ENCODE measurements around the gene RETSAT. TPM values are rescaled to one million over a fixed set of nuclear protein-coding genes. Genes with fewer than 3 reads are reported as not detected.

Gene RETSAT
- total RNA-seq, 1 donor from 2014 or later: 36.3 TPM

DNA sequence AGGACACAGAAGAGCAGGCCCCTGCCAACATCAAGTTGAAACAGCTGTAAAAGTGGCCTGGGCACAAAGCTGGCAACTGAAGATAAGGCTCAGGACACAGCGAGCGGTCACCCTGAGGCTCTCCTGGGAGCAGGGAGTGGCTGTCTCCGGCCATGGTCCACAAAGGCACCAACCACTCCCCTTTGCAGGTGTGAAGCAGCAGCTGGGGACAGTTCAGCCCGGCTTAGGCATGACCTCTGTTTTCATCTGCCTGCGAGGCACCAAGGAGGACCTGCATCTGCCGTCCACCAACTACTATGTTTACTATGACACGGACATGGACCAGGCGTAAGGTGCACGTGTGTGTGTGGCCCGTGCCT lies 39.5 kb downstream of the RETSAT start:
- no peaks in the 10 kb centered on the region for H3K9me3 Mint-ChIP-seq (ENCODE audit: low read depth)

GRCh38 chr2:85312404-85312803 lies 41.9 kb downstream of the RETSAT start:
- H3K9me3 Mint-ChIP-seq (ENCODE audit: low read depth): no peaks in the 10 kb centered on the region
- peaks cover 28% of the 10 kb centered on the region for H3K4me1 Mint-ChIP-seq (ENCODE audit: low read depth)
- no peaks in the 10 kb centered on the region for H3K27me3 Mint-ChIP-seq (ENCODE audit: low read depth)
- peaks cover 20% of the 10 kb centered on the region for H3K36me3 Mint-ChIP-seq (ENCODE audit: low read depth)
- no peak overlapping the region for H3K27ac Mint-ChIP-seq (ENCODE audit: unreplicated experiment)
- H3K4me3 Mint-ChIP-seq (ENCODE audit: unreplicated experiment): no peak overlapping the region
- no peak for DNase-seq (ENCODE audit: low spot score)
- TF ChIP-seq, protein P1, sequence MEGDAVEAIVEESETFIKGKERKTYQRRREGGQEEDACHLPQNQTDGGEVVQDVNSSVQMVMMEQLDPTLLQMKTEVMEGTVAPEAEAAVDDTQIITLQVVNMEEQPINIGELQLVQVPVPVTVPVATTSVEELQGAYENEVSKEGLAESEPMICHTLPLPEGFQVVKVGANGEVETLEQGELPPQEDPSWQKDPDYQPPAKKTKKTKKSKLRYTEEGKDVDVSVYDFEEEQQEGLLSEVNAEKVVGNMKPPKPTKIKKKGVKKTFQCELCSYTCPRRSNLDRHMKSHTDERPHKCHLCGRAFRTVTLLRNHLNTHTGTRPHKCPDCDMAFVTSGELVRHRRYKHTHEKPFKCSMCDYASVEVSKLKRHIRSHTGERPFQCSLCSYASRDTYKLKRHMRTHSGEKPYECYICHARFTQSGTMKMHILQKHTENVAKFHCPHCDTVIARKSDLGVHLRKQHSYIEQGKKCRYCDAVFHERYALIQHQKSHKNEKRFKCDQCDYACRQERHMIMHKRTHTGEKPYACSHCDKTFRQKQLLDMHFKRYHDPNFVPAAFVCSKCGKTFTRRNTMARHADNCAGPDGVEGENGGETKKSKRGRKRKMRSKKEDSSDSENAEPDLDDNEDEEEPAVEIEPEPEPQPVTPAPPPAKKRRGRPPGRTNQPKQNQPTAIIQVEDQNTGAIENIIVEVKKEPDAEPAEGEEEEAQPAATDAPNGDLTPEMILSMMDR (IDR thresholded peaks at IDR 0.05): no peak

More for the DNA sequence above, 39.5 kb downstream of the RETSAT start:
- Mint-ChIP-seq H3K27ac (ENCODE audit: unreplicated experiment) (no peak overlapping the region), H3K4me1 (ENCODE audit: low read depth) (peaks cover 33% of the 10 kb centered on the region), H3K4me3 (ENCODE audit: unreplicated experiment) (no peak overlapping the region), H3K27me3 (ENCODE audit: low read depth) (no peaks in the 10 kb centered on the region), H3K36me3 (ENCODE audit: low read depth) (peaks cover 22% of the 10 kb centered on the region)
- DNase-seq (ENCODE audit: low spot score): no peak
- TF ChIP-seq, protein P1 (IDR thresholded peaks at IDR 0.05): no peak

- Mint-ChIP-seq H3K27me3 (ENCODE audit: low read depth) (no peaks in the 10 kb centered on the region), H3K4me3 (ENCODE audit: unreplicated experiment) (no peak overlapping the region), H3K36me3 (ENCODE audit: low read depth) (peaks cover 17% of the 10 kb centered on the region), H3K4me1 (ENCODE audit: low read depth) (peaks cover 28% of the 10 kb centered on the region), H3K9me3 (ENCODE audit: low read depth) (no peaks in the 10 kb centered on the region), H3K27ac (ENCODE audit: unreplicated experiment) (no peak overlapping the region)
- DNase-seq (ENCODE audit: low spot score): no peak
- TF ChIP-seq, protein P1 (IDR thresholded peaks at IDR 0.05): no peak
Observed at GRCh38 chr2:85310330-85310729, 44.0 kb downstream of the RETSAT start.

DNA sequence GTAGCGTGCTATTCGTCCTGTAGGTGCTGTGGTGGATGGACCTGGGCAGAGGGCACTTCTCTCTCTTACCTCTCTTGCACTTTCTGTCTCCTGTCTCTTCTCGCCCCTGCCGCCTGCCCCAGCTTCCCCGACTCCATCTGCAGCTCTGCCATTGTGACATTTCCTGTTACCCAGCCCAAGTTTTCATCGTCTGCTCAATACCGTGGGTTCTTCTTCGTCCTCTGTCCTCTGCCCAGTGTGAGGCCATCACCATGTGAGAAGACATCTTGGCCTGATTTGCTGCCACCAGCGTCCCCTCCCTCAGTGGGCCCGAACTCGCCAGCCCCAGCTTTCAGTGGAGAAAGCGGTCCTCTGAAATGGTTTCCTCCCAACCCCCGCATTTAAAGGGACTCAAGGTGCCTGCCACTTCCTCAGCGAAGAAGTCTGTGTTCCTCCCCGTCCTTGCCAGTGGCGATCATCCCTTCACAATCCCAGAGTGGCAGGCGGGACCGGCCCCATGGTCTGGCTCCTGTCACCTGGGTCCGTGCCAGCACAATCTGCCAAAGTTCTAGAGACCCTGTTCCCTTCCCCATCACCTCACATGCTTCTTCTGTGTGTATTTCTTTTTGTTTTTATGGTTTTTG lies 44.5 kb downstream of the RETSAT start:
- Mint-ChIP-seq H3K4me1 (ENCODE audit: low read depth) (peaks cover 28% of the 10 kb centered on the region), H3K36me3 (ENCODE audit: low read depth) (peaks cover 17% of the 10 kb centered on the region), H3K4me3 (ENCODE audit: unreplicated experiment) (no peak overlapping the region), H3K27ac (ENCODE audit: unreplicated experiment) (peak overlapping the region; percentile 12), H3K9me3 (ENCODE audit: low read depth) (no peaks in the 10 kb centered on the region), H3K27me3 (ENCODE audit: low read depth) (no peaks in the 10 kb centered on the region)
- TF ChIP-seq, protein P1 (IDR thresholded peaks at IDR 0.05): no peak
- no peak for DNase-seq (ENCODE audit: low spot score)

DNA sequence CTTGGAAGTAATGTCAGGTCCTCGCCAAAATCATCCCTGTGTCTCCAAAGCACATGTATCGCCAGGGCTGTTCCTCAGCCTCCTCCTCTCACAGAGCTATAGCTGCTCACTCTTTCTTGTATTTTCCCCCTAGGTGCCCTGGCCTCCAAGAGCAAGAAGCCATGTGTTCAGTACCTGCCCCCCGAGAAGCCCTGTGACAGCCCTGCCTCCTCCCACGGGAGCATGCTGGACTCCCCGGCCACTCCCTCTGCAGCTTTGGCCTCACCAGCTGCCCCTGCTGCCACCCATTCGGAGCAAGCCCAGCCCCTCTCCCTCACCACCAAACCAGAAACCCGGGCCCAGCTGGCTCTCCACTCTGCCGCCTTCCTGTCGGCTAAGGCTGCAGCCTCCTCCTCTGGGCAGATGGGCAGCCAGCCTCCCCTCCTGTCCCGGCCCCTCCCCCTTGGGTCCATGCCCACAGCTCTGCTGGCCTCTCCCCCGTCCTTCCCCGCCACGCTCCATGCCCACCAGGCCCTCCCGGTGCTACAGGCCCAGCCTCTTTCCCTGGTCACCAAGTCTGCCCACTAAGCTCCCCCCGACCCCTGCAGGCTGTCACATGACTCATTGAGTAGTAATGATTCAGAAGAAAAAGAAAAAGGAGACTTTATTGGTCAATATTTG lies 45.3 kb downstream of the RETSAT start:
- H3K27ac Mint-ChIP-seq (ENCODE audit: unreplicated experiment): peak overlapping the region; percentile 12
- DNase-seq (ENCODE audit: low spot score): no peak
- H3K36me3 Mint-ChIP-seq (ENCODE audit: low read depth): peaks cover 22% of the 10 kb centered on the region

More for the DNA sequence above, 45.3 kb downstream of the RETSAT start:
- Mint-ChIP-seq H3K9me3 (ENCODE audit: low read depth) (no peaks in the 10 kb centered on the region), H3K27me3 (ENCODE audit: low read depth) (no peaks in the 10 kb centered on the region), H3K4me1 (ENCODE audit: low read depth) (peaks cover 24% of the 10 kb centered on the region), H3K4me3 (ENCODE audit: unreplicated experiment) (no peak overlapping the region)
- TF ChIP-seq, protein P1 (IDR thresholded peaks at IDR 0.05): no peak

Data from chondrocyte (in vitro differentiated cells).